HepG2 (cell line): ENCODE measurements around the gene CHST13. TPM values are rescaled to one million over a fixed set of nuclear protein-coding genes. Genes with fewer than 3 reads are reported as not detected.
A peak's percentile ranks its signal among the peaks of the same experiment; 100 is the strongest.

Source experiments
- BCLAF1 ChIP-seq: fragments of 450-650 bp; IDR thresholded peaks from 2 replicates; pipeline ENCODE4 v1.6.1; 2017; ENCODE audit warnings: mild to moderate bottlenecking
- DMAP1 ChIP-seq: IDR thresholded peaks from 2 replicates; pipeline ENCODE4 v1.6.1; 2016
- EHMT2 ChIP-seq: fragments of 200-600 bp; sonication (generic); IDR thresholded peaks from 2 replicates; pipeline ENCODE4 v1.7.0; 2017; ENCODE audit warnings: antibody characterized with exemption, low read depth, low read length, borderline replicate concordance
- FOXP1 ChIP-seq, 2 experiments: fragments of 450-650 bp in 1 of 2; IDR thresholded peaks; 2 replicates each; pipeline ENCODE4 v1.6.1; 2017 to 2018; ENCODE audit warnings: antibody characterized with exemption in 1 of 2
- FOXP4 ChIP-seq: sonication (generic); formaldehyde crosslinking; IDR thresholded peaks from 2 replicates; pipeline ENCODE4 v1.4.0; 2020; ENCODE audit warnings: missing genetic modification reagents
- HOXA9 ChIP-seq: sonication (generic); formaldehyde crosslinking; IDR thresholded peaks from 2 replicates; pipeline ENCODE4 v1.8.1; 2022; ENCODE audit warnings: missing genetic modification reagents, mild to moderate bottlenecking, moderate library complexity, borderline replicate concordance
- KDM3A ChIP-seq: IDR thresholded peaks from 2 replicates; pipeline ENCODE4 v1.6.1; 2018; ENCODE audit warnings: low read depth, missing compliant biosample characterization
- LCORL ChIP-seq, 2 experiments: fragments of 450-650 bp in 1 of 2; sonication (generic) in 1 of 2; formaldehyde crosslinking in 1 of 2; IDR thresholded peaks; 2 replicates each; pipeline versions ENCODE4 v1.5.0 to v1.6.1; 2017 to 2020; ENCODE audit warnings: antibody characterized with exemption in 1 of 2, missing genetic modification reagents in 1 of 2
- RAD21 ChIP-seq: fragments of 450-650 bp; formaldehyde crosslinking; IDR thresholded peaks from 2 replicates; pipeline ENCODE4 v1.5.0; 2020; ENCODE audit warnings: mild to moderate bottlenecking
- SCMH1 ChIP-seq: sonication (generic); formaldehyde crosslinking; IDR thresholded peaks from 2 replicates; pipeline ENCODE4 v1.9.0; 2021; ENCODE audit warnings: missing genetic modification reagents, mild to moderate bottlenecking, borderline replicate concordance
- SMC3 ChIP-seq: IDR thresholded peaks from 2 replicates; pipeline ENCODE4 v1.6.1; 2011; ENCODE audit warnings: low read length, improper control_type of control experiment
- SP2 ChIP-seq: sonication (generic); formaldehyde crosslinking; IDR thresholded peaks from 2 replicates; pipeline ENCODE4 v1.5.1; 2020; ENCODE audit warnings: mild to moderate bottlenecking, missing genetic modification reagents
- SP5 ChIP-seq: IDR thresholded peaks from 2 replicates; pipeline ENCODE4 v1.6.1; 2016; ENCODE audit warnings: low read depth, borderline replicate concordance
- STAG1 ChIP-seq: sonication (generic); formaldehyde crosslinking; IDR thresholded peaks from 2 replicates; pipeline ENCODE4 v1.4.0; 2020; ENCODE audit warnings: missing genetic modification reagents
- TEAD3 ChIP-seq: optimal IDR thresholded peaks from 2 replicates; pipeline ENCODE3; 2016; ENCODE audit warnings: borderline replicate concordance
- TFAP4 ChIP-seq: sonication (generic); IDR thresholded peaks from 2 replicates; pipeline ENCODE4 v1.6.1; 2016; ENCODE audit warnings: low read depth, borderline replicate concordance
- XRCC5 ChIP-seq: fragments of 200-400 bp; formaldehyde crosslinking; optimal IDR thresholded peaks from 2 replicates; pipeline ENCODE3; 2017; ENCODE audit warnings: mild to moderate bottlenecking, low read length
- YEATS2 ChIP-seq: sonication (generic); formaldehyde crosslinking; IDR thresholded peaks from 2 replicates; pipeline ENCODE4 v1.4.0; 2020; ENCODE audit warnings: missing genetic modification reagents, borderline replicate concordance
- ZFAT ChIP-seq: sonication (generic); formaldehyde crosslinking; conservative IDR thresholded peaks from 2 replicates; pipeline ENCODE4 v1.8.1; 2023; ENCODE audit warnings: missing genetic modification reagents, inconsistent platforms
- ZNF260 ChIP-seq: sonication (generic); formaldehyde crosslinking; IDR thresholded peaks from 2 replicates; pipeline ENCODE4 v1.4.0; 2020; ENCODE audit warnings: missing genetic modification reagents, low read depth, mild to moderate bottlenecking, borderline replicate concordance
- ZNF263 ChIP-seq: sonication (generic); formaldehyde crosslinking; IDR thresholded peaks from 2 replicates; pipeline ENCODE4 v1.4.0; 2020; ENCODE audit warnings: missing genetic modification reagents
- ZNF354B ChIP-seq: sonication (generic); formaldehyde crosslinking; IDR thresholded peaks from 2 replicates; pipeline ENCODE4 v1.8.0; 2022; ENCODE audit warnings: mild to moderate bottlenecking, missing genetic modification reagents
- ZNF777 ChIP-seq: sonication (generic); formaldehyde crosslinking; IDR thresholded peaks from 2 replicates; pipeline ENCODE4 v1.4.0; 2020; ENCODE audit warnings: missing genetic modification reagents
- polyA plus RNA-seq, 8 experiments: library from polyadenylated mRNA; depleted of rRNA in 3 of 8; stranded (reverse) in 7 of 8; unstranded in 1 of 8; fragments of >200 nt; fragmentation: Illumina TruSeq in 4 of 8; extraction: Trizol in 4 of 8; gene quantifications; 2 replicates each; pipeline versions ENCODE4 v1.2.1 to v1.2.3, GENCODE V29; 2011 to 2016; ENCODE audit warnings: low read depth in 4 of 8, missing spikeins in 1 of 8, mixed read lengths in 1 of 8; ENCODE audit not compliant: insufficient read depth in 1 of 8
- total RNA-seq, 5 experiments: library from RNA; depleted of rRNA; stranded (reverse); fragments of >200 nt; fragmentation: Illumina TruSeq; extraction: Trizol; gene quantifications; 2 replicates each; pipeline ENCODE4 v1.2.3, GENCODE V29; 2016; ENCODE audit warnings: low read depth in 1 of 5
- TF ChIP-seq, protein P1 (sequence below): sonication (generic); formaldehyde crosslinking; IDR thresholded peaks from 2 replicates; pipeline ENCODE4 v1.4.0; 2020; ENCODE audit warnings: mild to moderate bottlenecking, missing genetic modification reagents
- TF ChIP-seq, protein P2 (sequence below): sonication (generic); formaldehyde crosslinking; IDR thresholded peaks from 2 replicates; pipeline ENCODE4 v1.4.0; 2020; ENCODE audit warnings: mild to moderate bottlenecking, missing genetic modification reagents

The CHST13 gene
- total and polyA plus RNA-seq, 2 of the 13 experiments (the other 11 are each of a cell fraction or from before 2014, with no cell fraction given) = 32.0 to 43.1 TPM

DNA sequence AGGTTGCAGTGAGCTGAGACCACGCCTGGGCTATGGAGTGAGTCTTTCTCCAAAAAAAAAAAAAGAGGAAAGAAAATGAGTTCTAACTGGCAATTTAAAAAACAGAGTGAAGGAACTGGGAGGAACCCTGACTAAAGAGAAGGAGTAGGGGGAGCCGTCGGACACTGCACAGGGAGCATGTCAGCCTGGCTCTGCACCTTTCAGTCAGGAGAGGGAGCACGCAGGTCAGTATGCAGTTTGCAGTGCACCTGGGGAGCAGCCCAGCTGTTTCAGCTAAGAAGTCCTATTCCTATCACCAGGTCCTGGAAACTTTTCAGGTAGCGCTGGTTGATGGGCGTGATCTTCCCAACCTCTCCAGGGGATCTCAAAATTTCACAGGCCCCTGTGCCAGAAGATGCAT lies 33.3 kb upstream of the CHST13 start (continued):
- TF ChIP-seq, protein P1, sequence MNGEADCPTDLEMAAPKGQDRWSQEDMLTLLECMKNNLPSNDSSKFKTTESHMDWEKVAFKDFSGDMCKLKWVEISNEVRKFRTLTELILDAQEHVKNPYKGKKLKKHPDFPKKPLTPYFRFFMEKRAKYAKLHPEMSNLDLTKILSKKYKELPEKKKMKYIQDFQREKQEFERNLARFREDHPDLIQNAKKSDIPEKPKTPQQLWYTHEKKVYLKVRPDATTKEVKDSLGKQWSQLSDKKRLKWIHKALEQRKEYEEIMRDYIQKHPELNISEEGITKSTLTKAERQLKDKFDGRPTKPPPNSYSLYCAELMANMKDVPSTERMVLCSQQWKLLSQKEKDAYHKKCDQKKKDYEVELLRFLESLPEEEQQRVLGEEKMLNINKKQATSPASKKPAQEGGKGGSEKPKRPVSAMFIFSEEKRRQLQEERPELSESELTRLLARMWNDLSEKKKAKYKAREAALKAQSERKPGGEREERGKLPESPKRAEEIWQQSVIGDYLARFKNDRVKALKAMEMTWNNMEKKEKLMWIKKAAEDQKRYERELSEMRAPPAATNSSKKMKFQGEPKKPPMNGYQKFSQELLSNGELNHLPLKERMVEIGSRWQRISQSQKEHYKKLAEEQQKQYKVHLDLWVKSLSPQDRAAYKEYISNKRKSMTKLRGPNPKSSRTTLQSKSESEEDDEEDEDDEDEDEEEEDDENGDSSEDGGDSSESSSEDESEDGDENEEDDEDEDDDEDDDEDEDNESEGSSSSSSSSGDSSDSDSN = no peak
- no peak for TF ChIP-seq SP2 (CRISPR knock-in tag)
- TF ChIP-seq ZNF263 (CRISPR knock-in tag) = peak; percentile 47; the same call in 1 of the 2 replicates
- TF ChIP-seq TFAP4 = peak; percentile 60; the same call in 1 of the 2 replicates
- TF ChIP-seq YEATS2 (CRISPR knock-in tag) = no peak
- TF ChIP-seq LCORL (IDR thresholded peaks at IDR 0.05) = no peak
- TF ChIP-seq LCORL (CRISPR knock-in tag; IDR thresholded peaks at IDR 0.05) = no peak
- no peak for TF ChIP-seq ZNF260
- TF ChIP-seq HOXA9 = no peak
- peak; percentile 35 for TF ChIP-seq XRCC5
- no peak for TF ChIP-seq ZFAT (CRISPR knock-in tag)
- no peak for TF ChIP-seq FOXP4
- TF ChIP-seq SP5 (CRISPR knock-in tag) = no peak
- TF ChIP-seq EHMT2 = no peak
- TF ChIP-seq SMC3 = peak; percentile 29
- TF ChIP-seq RAD21 (CRISPR knock-in tag) = peak; percentile 61
- TF ChIP-seq KDM3A (CRISPR knock-in tag) = no peak
- TF ChIP-seq FOXP1 (IDR thresholded peaks at IDR 0.05) = no peak
- TF ChIP-seq FOXP1 (CRISPR knock-in tag; IDR thresholded peaks at IDR 0.05) = no peak
- TF ChIP-seq, protein P2, sequence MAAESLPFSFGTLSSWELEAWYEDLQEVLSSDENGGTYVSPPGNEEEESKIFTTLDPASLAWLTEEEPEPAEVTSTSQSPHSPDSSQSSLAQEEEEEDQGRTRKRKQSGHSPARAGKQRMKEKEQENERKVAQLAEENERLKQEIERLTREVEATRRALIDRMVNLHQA (CRISPR knock-in tag) = no peak
- no peak for TF ChIP-seq ZNF354B (CRISPR knock-in tag)
- peak; percentile 65 for TF ChIP-seq STAG1
- TF ChIP-seq SCMH1 (CRISPR knock-in tag) = no peak
- peak; percentile 39 for TF ChIP-seq TEAD3
- TF ChIP-seq ZNF777 (CRISPR knock-in tag) = no peak
- no peak for TF ChIP-seq BCLAF1
- TF ChIP-seq DMAP1 (CRISPR knock-in tag) = no peak
